PFSK-1 (cell line): ENCODE measurements around the gene PCNT.

Experiments used
- FOXP2 ChIP-seq: optimal IDR thresholded peaks from 2 replicates; pipeline ENCODE3; 2011; ENCODE audit warnings: borderline replicate concordance, control low read depth, inconsistent platforms; ENCODE audit not compliant: insufficient read depth; ENCODE audit errors: extremely low read length, extremely low read depth
- POLR2AphosphoS5 ChIP-seq: IDR thresholded peaks from 2 replicates; pipeline ENCODE4 v1.6.1; 2012; ENCODE audit warnings: low read depth, mild to moderate bottlenecking, control low read depth, low read length, moderate library complexity
- REST ChIP-seq, 2 experiments: IDR thresholded peaks; 2 replicates each; pipeline versions ENCODE4 v1.6.1 to v1.8.0; 2011 to 2012; ENCODE audit warnings: low read depth in 2 of 2, low read length in 2 of 2, control low read depth in 1 of 2, inconsistent platforms in 1 of 2, mild to moderate bottlenecking in 1 of 2, moderate library complexity in 1 of 2; ENCODE audit not compliant: insufficient read depth in 1 of 2
- TAF1 ChIP-seq: IDR thresholded peaks from 2 replicates; pipeline ENCODE4 v1.6.1; 2012; ENCODE audit warnings: low read length, control low read depth, borderline replicate concordance; ENCODE audit not compliant: insufficient read depth

DNA sequence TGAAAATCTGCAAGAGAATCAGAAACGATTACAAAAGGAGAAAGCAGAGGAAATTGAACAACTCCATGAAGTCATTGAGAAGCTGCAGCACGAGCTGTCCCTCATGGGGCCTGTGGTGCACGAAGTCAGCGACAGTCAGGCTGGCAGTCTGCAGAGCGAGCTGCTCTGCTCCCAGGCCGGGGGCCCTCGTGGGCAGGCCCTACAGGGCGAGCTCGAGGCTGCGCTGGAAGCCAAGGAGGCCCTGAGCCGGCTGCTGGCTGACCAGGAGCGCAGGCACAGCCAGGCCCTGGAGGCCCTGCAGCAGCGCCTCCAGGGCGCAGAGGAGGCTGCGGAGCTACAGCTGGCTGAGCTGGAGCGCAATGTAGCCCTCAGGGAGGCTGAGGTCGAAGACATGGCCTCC is 87.3 kb downstream of the PCNT start:
- TF ChIP-seq REST (IDR thresholded peaks at IDR 0.05; ENCODE audit: insufficient read depth in 1 of 2, low read depth in 2 of 2, low read length in 2 of 2) (no peak), POLR2AphosphoS5 (no peak), TAF1 (no peak), FOXP2 (no peak)
